H4 (cell line): ENCODE data around the gene GCAT. TPM values are rescaled to one million over a fixed set of nuclear protein-coding genes. Genes with fewer than 3 reads are reported as not detected.
A peak's percentile ranks its signal among the peaks of the same experiment; 100 is the strongest.

Source experiments
- DNase-seq: peaks from one replicate; pipeline ENCODE4 v3.0.0-alpha.2; 2015; ENCODE audit warnings: low spot score
- total RNA-seq: library from RNA; depleted of rRNA; stranded (reverse); fragments of >200 nt; shearing (Covaris generic); gene quantifications from 2 replicates; pipeline ENCODE4 v1.2.3, GENCODE V29; 2014; rRNA removed

The GCAT gene
- 11.5 and 14.3 TPM in 2 replicates for total RNA-seq

DNA sequence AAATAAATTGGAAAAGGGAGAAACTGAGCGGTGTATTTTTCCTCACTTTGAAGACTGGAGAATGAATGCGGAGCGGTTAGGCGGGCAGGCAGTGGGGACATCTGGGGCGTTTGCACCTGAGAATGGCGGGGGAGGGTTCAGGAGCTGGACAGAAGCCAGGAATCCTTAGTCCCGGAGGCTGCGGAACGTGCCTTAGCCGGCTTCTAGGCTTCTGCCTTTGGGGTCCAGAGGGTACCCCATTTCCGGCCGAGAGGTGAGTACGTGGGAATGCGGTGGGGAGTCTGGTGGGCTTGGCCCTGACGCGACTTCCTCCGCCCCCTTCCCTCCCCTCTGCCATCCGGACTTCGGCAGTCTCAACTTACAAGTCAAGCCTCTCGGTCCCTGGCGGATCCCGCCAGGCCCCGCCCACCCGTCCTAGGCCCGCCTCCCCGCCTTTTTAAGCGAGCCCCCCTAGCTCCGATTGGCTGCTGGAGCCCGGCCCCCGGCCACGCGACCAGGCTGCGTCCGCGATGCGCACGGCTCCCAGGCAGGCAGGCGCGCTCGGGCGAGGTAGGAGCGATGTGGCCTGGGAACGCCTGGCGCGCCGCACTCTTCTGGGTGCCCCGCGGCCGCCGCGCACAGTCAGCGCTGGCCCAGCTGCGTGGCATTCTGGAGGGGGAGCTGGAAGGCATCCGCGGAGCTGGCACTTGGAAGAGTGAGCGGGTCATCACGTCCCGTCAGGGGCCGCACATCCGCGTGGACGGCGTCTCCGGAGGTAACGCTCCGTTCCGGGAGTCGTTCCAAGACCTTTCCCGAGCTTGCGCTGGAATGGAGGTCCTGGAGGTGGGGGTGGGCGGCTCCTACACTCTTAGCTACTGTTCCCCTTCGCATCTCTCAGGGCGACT lies at the start of gene GCAT:
TSS of gene GCAT (plus strand) at position 525 of the 884 bp plus-strand sequence. CDS start at position 559, 34 bp downstream.
- peak; percentile 81 for DNase-seq

DNA sequence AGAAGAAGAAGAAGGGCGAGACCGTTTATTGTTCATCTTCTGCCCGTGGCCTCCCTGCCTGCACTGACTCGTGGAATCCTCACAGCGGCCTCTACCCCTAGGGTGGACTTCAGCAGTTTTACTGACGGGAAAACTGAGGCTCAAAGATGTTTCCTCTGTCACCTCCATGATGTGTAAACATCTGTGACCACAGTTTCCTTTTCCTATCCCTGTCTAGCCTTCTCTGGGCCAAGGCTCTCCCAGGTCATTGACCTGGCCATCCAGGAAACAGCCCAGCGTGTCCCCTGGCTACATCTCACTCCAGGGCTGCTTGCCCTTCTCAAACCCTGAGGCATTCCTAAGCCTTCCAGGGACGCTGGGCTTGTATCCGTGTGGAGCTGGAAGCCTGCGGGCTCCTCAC lies 49.0 kb upstream of the GCAT start:
- DNase-seq = no peak

- no peak for DNase-seq
Measured at GRCh38 chr22:37759281-37759680, 48.5 kb upstream of the GCAT start.

- DNase-seq = no peak
Measured at GRCh38 chr22:37760152-37760551, 47.6 kb upstream of the GCAT start.

DNA sequence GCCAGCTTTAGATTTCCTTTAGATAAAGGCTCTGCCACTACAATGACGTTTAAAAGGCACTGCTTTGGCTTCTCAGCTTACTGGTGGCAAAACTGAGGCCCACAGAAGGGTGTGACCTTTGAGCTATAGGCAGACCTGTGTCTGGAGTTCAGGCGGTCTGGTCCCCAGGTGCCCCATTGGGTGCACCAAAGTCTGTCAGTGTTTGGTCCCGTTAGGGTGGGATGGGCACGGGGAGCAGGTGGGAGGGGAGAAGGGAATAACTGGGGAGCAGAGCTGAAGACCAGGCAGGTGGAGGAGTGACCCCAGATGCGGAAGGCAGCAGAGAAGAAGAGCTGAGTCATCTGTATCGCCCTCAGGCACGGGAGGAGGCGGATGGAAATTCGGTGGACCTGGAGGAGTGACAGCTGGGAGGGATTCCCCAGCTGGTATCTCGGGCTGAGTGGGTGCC lies 45.3 kb upstream of the GCAT start:
- no peak for DNase-seq

GRCh38 chr22:37763012-37763411 lies 44.7 kb upstream of the GCAT start:
- no peak for DNase-seq

DNA sequence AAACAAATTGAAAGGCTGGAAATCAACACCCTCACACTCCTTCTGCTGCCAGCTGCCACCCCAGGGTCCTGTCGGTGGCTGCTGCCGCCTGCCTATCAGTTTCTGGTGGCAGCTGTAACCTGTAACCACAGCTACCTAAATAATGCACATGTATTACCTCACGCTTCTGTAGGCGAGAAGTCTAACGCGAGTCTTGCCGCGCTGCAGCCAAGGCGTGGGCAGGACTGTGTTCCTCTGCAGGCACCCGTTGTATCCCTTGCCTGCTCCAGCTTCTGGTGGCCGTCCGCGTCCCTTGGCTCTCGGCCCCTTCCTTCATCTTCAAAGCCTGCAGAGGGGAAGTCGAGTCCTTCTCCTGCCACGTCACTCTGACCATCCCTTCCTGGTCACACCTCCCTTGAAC lies 44.1 kb upstream of the GCAT start:
- DNase-seq = no peak

DNA sequence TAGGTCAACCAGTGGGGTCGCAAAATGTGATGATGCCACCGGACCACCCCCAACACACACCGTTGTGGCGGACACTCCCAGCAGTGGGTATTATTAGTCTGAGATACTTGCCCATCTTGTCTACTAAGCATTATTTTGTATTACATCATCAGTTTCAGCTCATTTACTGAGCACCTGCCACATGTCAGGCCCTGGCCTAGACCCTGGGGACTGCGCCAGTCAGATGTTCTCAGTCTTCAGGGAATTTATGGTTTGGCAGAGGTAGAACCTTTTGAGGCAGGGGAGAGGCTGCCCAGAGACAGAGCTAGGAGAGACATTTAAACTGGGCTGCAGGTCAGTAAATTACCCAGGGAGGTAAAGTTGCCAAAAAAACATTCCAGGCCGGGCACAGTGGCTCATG lies 43.1 kb upstream of the GCAT start:
- no peak for DNase-seq

DNA sequence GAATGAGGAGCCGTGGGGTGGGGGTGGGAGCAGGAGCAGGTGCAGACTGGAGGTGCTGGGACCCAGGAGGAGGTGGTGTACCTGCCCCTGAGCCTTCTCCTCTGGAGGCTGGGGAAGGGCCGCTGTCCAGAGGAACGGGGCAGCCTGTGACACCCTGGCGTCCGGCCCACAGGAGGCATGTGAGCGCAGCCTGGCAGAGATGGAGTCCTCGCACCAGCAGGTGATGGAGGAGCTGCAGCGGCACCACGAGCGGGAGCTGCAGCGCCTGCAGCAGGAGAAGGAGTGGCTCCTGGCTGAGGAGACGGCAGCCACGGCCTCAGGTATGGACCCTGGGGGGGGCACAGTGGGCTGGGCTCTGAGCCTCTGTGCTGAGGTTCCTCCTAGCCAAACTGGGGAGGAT lies 42.2 kb upstream of the GCAT start:
- DNase-seq = no peak

DNA sequence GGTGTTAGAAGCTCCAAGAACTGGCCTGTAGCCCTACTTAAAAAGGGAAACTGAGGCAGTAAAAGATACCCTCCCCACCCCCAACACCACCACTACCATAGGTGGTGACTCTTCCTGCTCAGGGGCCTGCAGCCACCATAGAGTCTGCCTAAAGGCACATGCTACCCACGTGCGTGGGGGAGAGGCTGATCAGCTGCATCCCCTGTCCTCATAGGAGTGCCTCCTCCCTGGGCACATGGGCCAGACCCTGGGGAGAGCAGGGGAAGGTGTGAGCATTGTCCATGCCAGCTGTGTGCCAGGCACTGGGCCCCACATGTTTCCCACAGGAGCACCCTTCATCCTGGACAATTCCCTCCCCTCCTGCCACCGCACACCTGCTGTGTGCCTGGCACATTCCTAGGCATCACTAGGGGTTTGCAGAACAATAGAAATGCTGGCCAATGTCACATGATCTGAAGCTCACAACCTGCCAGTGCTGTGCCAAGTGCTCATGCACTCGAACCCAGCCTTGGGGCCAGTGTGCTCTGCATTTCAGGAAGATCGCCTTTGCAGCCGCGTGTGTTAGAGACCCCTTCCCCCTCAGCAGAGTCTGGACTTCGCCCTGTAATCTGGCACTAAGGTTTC lies 41.7 kb upstream of the GCAT start:
- DNase-seq = no peak

DNA sequence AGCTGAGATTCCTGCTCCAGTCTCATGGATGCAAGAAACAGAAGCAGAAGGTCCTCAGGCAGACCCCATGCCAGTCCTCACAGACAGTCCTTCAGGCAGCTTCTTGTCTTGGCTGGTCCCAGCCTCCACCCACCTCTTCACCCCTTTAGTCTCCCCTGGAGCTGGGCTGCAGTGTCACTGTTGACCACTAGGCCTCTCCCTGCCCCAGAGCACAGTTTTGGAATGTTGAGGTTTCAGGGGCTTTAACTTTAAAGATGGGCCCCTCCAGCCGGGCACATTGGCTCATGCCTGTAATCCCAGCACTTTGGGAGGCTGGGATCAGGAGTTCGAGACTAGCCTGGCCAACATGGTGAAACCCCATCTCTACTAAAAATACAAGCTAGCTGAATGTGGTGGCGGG lies 39.5 kb upstream of the GCAT start:
- DNase-seq = no peak

GRCh38 chr22:37769056-37769455 lies 38.7 kb upstream of the GCAT start:
- no peak for DNase-seq

DNA sequence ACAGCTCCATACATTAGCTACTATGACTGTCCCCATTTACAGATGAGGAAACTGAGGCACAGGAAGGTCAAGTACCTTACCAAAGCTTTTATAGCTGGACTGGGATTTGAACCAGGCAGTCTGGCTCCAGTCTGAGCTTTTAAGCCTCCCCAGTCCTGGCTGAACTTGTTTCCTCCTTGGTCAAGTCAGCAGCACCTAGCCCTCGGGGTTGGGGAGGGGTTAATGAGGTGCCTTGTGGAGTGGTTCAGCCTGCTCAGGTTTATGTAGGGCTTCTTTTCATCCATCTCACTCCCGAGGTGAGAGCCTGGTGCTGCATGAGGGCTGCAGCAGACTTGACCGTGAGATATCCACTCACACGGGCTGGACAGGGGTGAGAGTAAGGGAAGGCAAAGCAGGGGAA lies 36.7 kb upstream of the GCAT start:
- DNase-seq = no peak

DNA sequence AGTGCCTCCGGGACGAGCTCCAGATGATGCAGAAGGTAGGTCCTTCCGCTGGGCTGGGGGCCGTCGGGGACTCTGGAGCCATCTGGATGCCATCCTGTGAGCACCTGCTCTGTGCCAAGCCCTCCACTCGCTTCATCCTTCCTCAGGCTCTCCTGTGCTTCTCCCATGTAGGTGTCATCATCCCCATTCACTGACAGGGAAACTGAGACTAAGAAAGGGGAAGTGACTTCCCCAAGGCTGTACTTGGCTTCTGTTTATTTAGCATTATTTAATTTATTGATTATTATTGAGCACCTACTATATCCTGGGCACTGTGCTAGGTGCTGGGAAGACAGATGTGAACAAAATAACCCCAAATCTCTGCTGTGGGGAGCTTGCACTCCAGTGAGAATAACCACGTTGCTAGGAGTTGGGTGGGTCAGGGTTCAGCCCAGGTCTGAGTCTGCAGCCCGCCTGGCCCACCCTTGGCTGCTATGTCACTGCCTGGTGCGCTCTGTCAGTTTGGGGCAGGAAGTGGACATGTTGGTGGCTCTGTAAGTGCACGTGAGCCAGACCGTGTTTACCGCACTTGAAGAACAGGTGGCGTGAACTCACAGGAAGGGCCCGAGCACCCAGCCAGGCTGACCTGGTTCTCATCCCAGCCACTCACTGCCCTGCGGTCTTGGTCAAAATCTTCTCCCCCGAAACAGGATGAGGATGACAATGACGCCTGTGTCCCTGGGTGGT lies 35.9 kb upstream of the GCAT start:
- DNase-seq = no peak

- no peak for DNase-seq
Measured at GRCh38 chr22:37774728-37775127, 33.0 kb upstream of the GCAT start.

DNA sequence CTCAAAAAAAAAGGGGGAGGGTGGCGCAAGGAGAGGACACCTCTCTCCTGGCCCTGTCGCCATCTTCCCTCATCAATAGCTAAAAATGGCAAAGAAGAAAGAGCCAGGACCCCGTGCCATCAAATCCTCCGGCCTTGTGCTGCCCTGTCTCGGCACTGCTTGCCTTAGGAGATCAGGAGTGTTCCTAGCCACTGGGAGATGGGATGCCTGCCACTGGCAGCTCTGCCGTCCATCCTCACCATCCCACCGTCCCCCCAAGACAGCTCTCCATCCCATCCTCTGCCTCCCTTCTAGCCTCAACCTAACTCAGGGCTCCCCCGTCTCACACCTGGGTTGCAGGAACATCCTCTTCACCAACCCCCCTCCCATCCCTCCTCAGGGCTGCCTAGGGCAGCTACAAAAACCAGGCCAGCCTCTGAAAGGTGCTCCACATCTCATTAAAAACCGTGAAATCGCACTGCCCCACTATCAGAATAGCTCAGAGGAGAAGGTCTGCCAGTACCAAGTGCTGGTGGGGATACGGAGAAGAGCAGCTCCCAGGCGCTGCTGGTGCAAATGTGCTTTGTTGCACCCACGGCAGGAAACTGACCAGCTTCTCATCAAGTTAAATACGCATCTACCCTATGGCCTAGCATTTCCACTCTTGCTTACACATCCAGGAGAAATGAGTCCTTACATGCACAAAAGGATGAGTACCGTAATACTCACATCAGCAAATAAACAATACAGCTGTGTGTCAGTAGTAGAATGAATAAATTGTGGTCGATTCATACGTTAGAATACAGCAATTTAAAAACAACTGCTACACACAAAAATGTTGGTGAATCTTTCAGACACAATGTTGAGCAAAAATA lies 31.7 kb upstream of the GCAT start:
- DNase-seq = no peak

GRCh38 chr22:37776639-37777005 lies 31.1 kb upstream of the GCAT start:
- DNase-seq = no peak

- DNase-seq = peak; percentile 83
Measured at GRCh38 chr22:37777122-37777687, 30.5 kb upstream of the GCAT start.

GRCh38 chr22:37778370-37779009 lies 29.2 kb upstream of the GCAT start:
- DNase-seq = no peak

DNA sequence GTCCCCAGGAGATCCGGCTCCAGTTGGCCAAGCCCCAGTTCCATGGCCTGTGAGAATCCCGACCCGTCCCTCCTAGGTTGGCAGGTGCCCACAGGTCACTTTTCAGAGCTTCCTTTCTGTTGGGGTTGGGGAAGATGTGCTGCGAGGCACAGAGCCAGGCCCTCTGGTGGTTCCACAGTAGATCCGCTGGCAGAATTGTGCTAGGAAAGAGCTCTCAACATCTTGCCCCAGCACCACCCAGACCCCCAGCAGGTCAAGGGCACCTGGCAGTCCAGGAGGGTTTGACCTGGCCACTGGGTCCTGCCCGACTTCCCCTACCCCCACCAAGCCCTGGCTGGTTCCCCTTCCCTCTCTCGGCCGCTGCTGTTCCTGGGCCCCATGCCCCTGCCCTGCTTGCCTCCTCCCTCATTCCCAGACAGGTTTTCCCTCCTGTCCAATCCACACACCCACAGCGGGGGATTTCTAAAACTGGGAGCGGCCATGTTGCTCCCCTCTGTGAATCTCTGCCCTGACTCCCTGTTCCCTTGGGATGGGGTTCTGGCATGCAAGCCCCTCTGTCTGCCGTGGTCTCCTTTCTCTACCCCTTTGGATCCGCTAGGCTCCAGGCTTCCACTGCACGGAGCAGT lies 26.2 kb upstream of the GCAT start:
- no peak for DNase-seq
